Epidermal melanocyte (primary cell): ENCODE results near the gene C15orf40.
"Not testable (repeated sequence)": the region's sequence is repeated elsewhere in the genome, so short reads cannot be mapped to it uniquely, and the experiment has no call there.

Source experiments
- DNase-seq: peaks from one replicate; pipeline ENCODE4 v3.0.0; 2011; ENCODE audit warnings: low spot score; ENCODE audit not compliant: insufficient read length

Gene C15orf40

GRCh38 chr15:83011271-83012075 lies at the start of gene C15orf40:
Gene C15orf40, minus strand, starts transcription at chr15:83011639. Its CDS starts 32 bp downstream, at chr15:83011607.
- peak; percentile 85 for DNase-seq

- DNase-seq: no peak
Observed at GRCh38 chr15:83057696-83058376, 46.4 kb upstream of the C15orf40 start.

GRCh38 chr15:83057002-83057401 lies 45.6 kb upstream of the C15orf40 start:
- DNase-seq: no peak

- no peak for DNase-seq
Observed at GRCh38 chr15:83053151-83053550, 41.7 kb upstream of the C15orf40 start.

- DNase-seq: no peak
Observed at GRCh38 chr15:83046558-83047127, 35.2 kb upstream of the C15orf40 start.

- no peak for DNase-seq
Observed at GRCh38 chr15:83044156-83044555, 32.7 kb upstream of the C15orf40 start.

- no peak for DNase-seq
Observed at GRCh38 chr15:83039206-83039605, 27.8 kb upstream of the C15orf40 start.

- DNase-seq: no peak
Observed at GRCh38 chr15:83036253-83036652, 24.8 kb upstream of the C15orf40 start.

- DNase-seq: not testable (repeated sequence)
Observed at GRCh38 chr15:83031234-83031633, 19.8 kb upstream of the C15orf40 start.

GRCh38 chr15:83030021-83030420 lies 18.6 kb upstream of the C15orf40 start:
- no peak for DNase-seq

GRCh38 chr15:83018436-83018835 lies 7.0 kb upstream of the C15orf40 start:
- DNase-seq: peak; percentile 64

GRCh38 chr15:83016906-83017305 lies 5.5 kb upstream of the C15orf40 start:
- DNase-seq: no peak

GRCh38 chr15:83015361-83015760 lies 3.9 kb upstream of the C15orf40 start:
- no peak for DNase-seq

GRCh38 chr15:83014205-83014653 lies 2.8 kb upstream of the C15orf40 start:
- no peak for DNase-seq

GRCh38 chr15:83012636-83013035 lies 1.2 kb upstream of the C15orf40 start:
- DNase-seq: no peak

GRCh38 chr15:83012076-83012426 lies 612 bp upstream of the C15orf40 start:
- no peak for DNase-seq

- DNase-seq: peak; percentile 85
Observed at GRCh38 chr15:83010709-83011270, 649 bp downstream of the C15orf40 start.

GRCh38 chr15:83000672-83001031 lies 10.8 kb downstream of the C15orf40 start:
- not testable (repeated sequence) for DNase-seq

- DNase-seq: peak; percentile 74
Observed at GRCh38 chr15:82999905-83000671, 11.4 kb downstream of the C15orf40 start.

GRCh38 chr15:82999426-82999825 lies 12.0 kb downstream of the C15orf40 start:
- DNase-seq: no peak

GRCh38 chr15:82995938-82996337 lies 15.5 kb downstream of the C15orf40 start:
- peak; percentile 60 for DNase-seq
